ENCODE measurements around the gene SBNO2. TPM values are rescaled to one million over a fixed set of nuclear protein-coding genes. Genes with fewer than 3 reads are reported as not detected.

The SBNO2 gene
- total RNA-seq, 1 experiment from 2014 or later: 46.3 TPM

GRCh38 chr19:1171755-1172352 lies 2.2 kb downstream of the SBNO2 start:
- peaks cover 5% of the 10 kb centered on the region for H4K20me1 ChIP-seq (ENCODE audit: control insufficient read depth, insufficient read depth, insufficient read length)

More at GRCh38 chr19:1171755-1172352, 2.2 kb downstream of the SBNO2 start:
- Histone ChIP-seq H3K79me1 (ENCODE audit: insufficient read depth, low read depth, low read length, poor library complexity, severe bottlenecking) (no peaks in the 10 kb centered on the region), H2BK120ac (ENCODE audit: low read depth, low read length, poor library complexity, severe bottlenecking) (no peak overlapping the region), H3T11ph (ENCODE audit: low read length) (no peak overlapping the region), H2BK5ac (ENCODE audit: insufficient read length, low read length) (no peak overlapping the region), H3K14ac (ENCODE audit: insufficient read depth, low read length) (no peak overlapping the region), H3K23ac (ENCODE audit: insufficient read length, low read depth, low read length) (no peak overlapping the region), H3K4me1 (ENCODE audit: insufficient read depth, low read length) (no peaks in the 10 kb centered on the region), H2AFZ (ENCODE audit: low read length) (no peak overlapping the region), H3K27me3 (ENCODE audit: insufficient read depth, low read length) (no peaks in the 10 kb centered on the region), H2BK12ac (ENCODE audit: insufficient read length, low read depth, low read length) (no peak overlapping the region), H4K91ac (ENCODE audit: insufficient read length, low read depth, low read length) (no peak overlapping the region), H3K4me2 (ENCODE audit: insufficient read depth, insufficient read length, low read length) (no peak overlapping the region), H3K18ac (ENCODE audit: insufficient read length, low read depth, low read length) (no peak overlapping the region), H3K23me2 (ENCODE audit: insufficient read length, low read depth, low read length, poor library complexity, severe bottlenecking) (peaks cover 8% of the 10 kb centered on the region), H2AK5ac (ENCODE audit: insufficient read length, low read length) (no peak overlapping the region), H2BK20ac (ENCODE audit: low read depth, low read length, poor library complexity, severe bottlenecking) (no peak overlapping the region), H4K8ac (replicated peaks; ENCODE audit: insufficient read length, low read depth, low read length) (no peak overlapping the region), H3K27ac (ENCODE audit: insufficient read length, low read depth, low read length) (no peak overlapping the region), H3K9ac (ENCODE audit: extremely low read depth, insufficient read length, low read length) (no peak overlapping the region), H4K5ac (ENCODE audit: insufficient read length, low read depth, low read length) (no peak overlapping the region), H3K79me2 (ENCODE audit: insufficient read depth, low read length) (peaks cover 12% of the 10 kb centered on the region; the same call in 1 of the 2 replicates), H3K9me3 (ENCODE audit: control insufficient read depth, low read depth, low read length) (no peaks in the 10 kb centered on the region), H2BK15ac (ENCODE audit: low read depth, low read length) (no peak overlapping the region), H3K4ac (ENCODE audit: low read depth, low read length) (no peak overlapping the region), H3K56ac (ENCODE audit: insufficient read length, low read depth, low read length) (no peak overlapping the region)
- WGBS (ENCODE audit: extremely low coverage, insufficient read length, low lambda C conversion rate): no CpG with 5 or more reads among the region's 15 CpGs
- peak overlapping the region; percentile 91 to 96 for H3K4me3 Mint-ChIP-seq
- no peaks in the 10 kb centered on the region for H3K9me3 Mint-ChIP-seq
- no peaks in the 10 kb centered on the region for H3K27me3 Mint-ChIP-seq (ENCODE audit: low read depth)
- H3K4me1 Mint-ChIP-seq: peaks cover 24 to 32% of the 10 kb centered on the region in 2 experiments
- peaks cover 0 to 8% (median 7%) of the 10 kb centered on the region in 3 experiments for H3K36me3 Mint-ChIP-seq (ENCODE audit: insufficient read depth in 1 of 3, low read depth in 3 of 3)
- H3K27ac Mint-ChIP-seq: peak overlapping the region in 2 of 3 experiments; percentile 64 to 87; a peak in 3 of 7 replicates
- DNase-seq: no peak
- TF ChIP-seq CTCF (conservative IDR thresholded peaks at IDR 0.05): no peak
